OCI-LY7 (cell line): ENCODE measurements around the gene SSX4B. TPM values are rescaled to one million over a fixed set of nuclear protein-coding genes. Genes with fewer than 3 reads are reported as not detected.
"Not testable (repeated sequence)": the region's sequence is repeated elsewhere in the genome, so short reads cannot be mapped to it uniquely, and the experiment has no call there.

ENCODE experiments used
- BruUV-seq: library from RNA; stranded (reverse); fragments of 400-500 nt; replicated peaks from 2 replicates; lab custom pipeline; 2021; lab: Mats Ljungman, UMichigan
- CTCF ChIA-PET: fragments of 300-600 bp; sonication (Branson Sonifier 250); formaldehyde crosslinking; loops from one replicate; lab custom pipeline; 2022; ENCODE audit warnings: antibody characterized with exemption; ENCODE audit not compliant: unreplicated experiment; lab: Charles Lee
- POLR2A ChIA-PET: fragments of 300-600 bp; sonication (Branson Sonifier 250); formaldehyde crosslinking; loops from one replicate; lab custom pipeline; 2022; ENCODE audit warnings: antibody characterized with exemption; lab: Charles Lee
- DNase-seq: peaks from one replicate; pipeline ENCODE4 v3.0.0-alpha.2; 2015; ENCODE audit warnings: low spot score
- H2AFZ ChIP-seq: fragments of 200-600 bp; sonication (generic), shearing (Covaris generic); 2 replicates; pipeline ENCODE4 v1.6.1; 2014; ENCODE audit warnings: mild to moderate bottlenecking, antibody characterized with exemption, low read length, moderate library complexity
- H3K27ac ChIP-seq: fragments of 200-600 bp; sonication (generic); 2 replicates; pipeline ENCODE4 v1.5.1; 2014; ENCODE audit warnings: mixed run types, low read depth, mild to moderate bottlenecking, moderate library complexity, low read length, inconsistent platforms; ENCODE audit not compliant: poor library complexity, severe bottlenecking
- H3K36me3 ChIP-seq: fragments of 200-600 bp; sonication (generic); 2 replicates; pipeline ENCODE4 v1.6.1; 2014; ENCODE audit warnings: mild to moderate bottlenecking, antibody characterized with exemption, low read length, moderate library complexity, mixed read lengths; ENCODE audit not compliant: insufficient read depth
- H3K4me1 ChIP-seq: fragments of 200-600 bp; sonication (generic); 2 replicates; pipeline ENCODE4 v1.5.1; 2014; ENCODE audit warnings: mild to moderate bottlenecking, low read length; ENCODE audit not compliant: insufficient read depth, poor library complexity, severe bottlenecking
- H3K4me2 ChIP-seq: fragments of 200-600 bp; sonication (generic); 2 replicates; pipeline ENCODE4 v1.6.1; 2014; ENCODE audit warnings: mild to moderate bottlenecking, low read length
- H3K4me3 ChIP-seq: fragments of 200-600 bp; sonication (generic); 2 replicates; pipeline ENCODE4 v1.5.1; 2014; ENCODE audit warnings: mild to moderate bottlenecking, low read depth, low read length; ENCODE audit not compliant: poor library complexity, severe bottlenecking
- H3K79me2 ChIP-seq: fragments of 200-600 bp; sonication (generic); 2 replicates; pipeline ENCODE4 v1.6.1; 2016; ENCODE audit warnings: low read depth, mild to moderate bottlenecking, low read length, moderate library complexity, mixed read lengths; ENCODE audit not compliant: insufficient read depth
- H3K9me2 ChIP-seq: fragments of 200-600 bp; sonication (generic); 2 replicates; pipeline ENCODE4 v1.6.1; 2016; ENCODE audit warnings: mild to moderate bottlenecking, low read length, mixed read lengths; ENCODE audit not compliant: insufficient read depth
- H3K9me3 ChIP-seq: fragments of 200-600 bp; sonication (generic); 2 replicates; pipeline ENCODE4 v1.6.1; 2014; ENCODE audit warnings: mild to moderate bottlenecking, mixed run types, low read length, mixed read lengths
- H4K20me1 ChIP-seq: fragments of 200-600 bp; sonication (generic); 2 replicates; pipeline ENCODE4 v1.6.1; 2014; ENCODE audit warnings: mild to moderate bottlenecking, antibody characterized with exemption, low read length, moderate library complexity, mixed read lengths; ENCODE audit not compliant: insufficient read depth
- EZH2phosphoT487 ChIP-seq: fragments of 200-600 bp; sonication (generic); IDR thresholded peaks from 2 replicates; pipeline ENCODE4 v1.6.1; 2018; ENCODE audit warnings: low read depth, borderline replicate concordance, mild to moderate bottlenecking, mixed run types, antibody characterized with exemption, low read length, moderate library complexity, mixed read lengths
- intact Hi-C: fragments of 100-400 bp; cut with micrococcal nuclease; formaldehyde crosslinking; loops from one replicate; pipeline ENCODE4 v1.10.0; 2022; ENCODE audit not compliant: unreplicated experiment
- total RNA-seq, 2 experiments: library from RNA; depleted of rRNA in 1 of 2; stranded (reverse); fragments of >200 nt in 1 of 2; shearing (Covaris generic) in 1 of 2; gene quantifications; 2 replicates each; pipeline ENCODE4 v1.2.3, GENCODE V29; 2014 to 2022
- TF ChIP-seq, protein P1 (sequence below): fragments of 200-600 bp; sonication (generic); conservative IDR thresholded peaks from 2 replicates; pipeline ENCODE4 v1.5.1; 2014; ENCODE audit warnings: mild to moderate bottlenecking, antibody characterized with exemption, low read length, moderate library complexity, mixed read lengths

Gene SSX4B
- total RNA-seq, 2 experiments from 2014 or later = not detected

DNA sequence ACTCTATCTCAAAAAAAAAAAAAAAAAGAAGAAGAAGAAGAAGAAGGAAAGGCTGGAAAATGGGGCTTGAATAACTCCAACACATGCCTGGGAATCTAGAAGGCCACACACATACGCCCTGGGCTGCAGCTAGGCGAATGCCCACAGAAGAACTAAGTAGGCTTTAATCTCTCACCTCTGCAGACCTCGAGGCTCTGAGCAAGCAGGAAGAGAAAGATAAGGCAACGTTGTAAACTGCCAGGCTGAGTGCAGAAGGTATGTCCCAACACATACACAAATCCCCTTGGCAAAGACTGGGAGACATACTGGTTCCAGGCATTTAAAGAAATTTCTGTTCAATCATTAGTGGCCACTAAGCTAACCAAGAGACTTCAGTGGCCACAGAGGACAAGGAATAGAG, 39.9 kb upstream of the SSX4B start:
- Histone ChIP-seq H3K4me3 (no peak overlapping the region), H3K36me3 (no peaks in the 10 kb centered on the region), H3K4me1 (no peaks in the 10 kb centered on the region), H3K9me2 (no peaks in the 10 kb centered on the region), H3K79me2 (no peaks in the 10 kb centered on the region), H3K4me2 (no peak overlapping the region), H4K20me1 (no peaks in the 10 kb centered on the region), H2AFZ (no peak overlapping the region), H3K27ac (no peak overlapping the region), H3K9me3 (no peaks in the 10 kb centered on the region)
- POLR2A ChIA-PET = no interaction called here
- intact Hi-C loops = no loop called here
- TF ChIP-seq EZH2phosphoT487 = no peak
- TF ChIP-seq, protein P1, sequence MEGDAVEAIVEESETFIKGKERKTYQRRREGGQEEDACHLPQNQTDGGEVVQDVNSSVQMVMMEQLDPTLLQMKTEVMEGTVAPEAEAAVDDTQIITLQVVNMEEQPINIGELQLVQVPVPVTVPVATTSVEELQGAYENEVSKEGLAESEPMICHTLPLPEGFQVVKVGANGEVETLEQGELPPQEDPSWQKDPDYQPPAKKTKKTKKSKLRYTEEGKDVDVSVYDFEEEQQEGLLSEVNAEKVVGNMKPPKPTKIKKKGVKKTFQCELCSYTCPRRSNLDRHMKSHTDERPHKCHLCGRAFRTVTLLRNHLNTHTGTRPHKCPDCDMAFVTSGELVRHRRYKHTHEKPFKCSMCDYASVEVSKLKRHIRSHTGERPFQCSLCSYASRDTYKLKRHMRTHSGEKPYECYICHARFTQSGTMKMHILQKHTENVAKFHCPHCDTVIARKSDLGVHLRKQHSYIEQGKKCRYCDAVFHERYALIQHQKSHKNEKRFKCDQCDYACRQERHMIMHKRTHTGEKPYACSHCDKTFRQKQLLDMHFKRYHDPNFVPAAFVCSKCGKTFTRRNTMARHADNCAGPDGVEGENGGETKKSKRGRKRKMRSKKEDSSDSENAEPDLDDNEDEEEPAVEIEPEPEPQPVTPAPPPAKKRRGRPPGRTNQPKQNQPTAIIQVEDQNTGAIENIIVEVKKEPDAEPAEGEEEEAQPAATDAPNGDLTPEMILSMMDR = no peak
- BruUV-seq = no TSS peak
- DNase-seq = no peak
- CTCF ChIA-PET = no interaction called here

- no peak for DNase-seq
- TF ChIP-seq, protein P1 = no peak
- TF ChIP-seq EZH2phosphoT487 = no peak
- ChIA-PET POLR2A (no interaction called here), CTCF (no interaction called here)
- no peaks in the 10 kb centered on the region for H3K9me3 ChIP-seq
- no peak overlapping the region for H2AFZ ChIP-seq
- no peaks in the 10 kb centered on the region for H4K20me1 ChIP-seq
- no peaks in the 10 kb centered on the region for H3K36me3 ChIP-seq
- no peak overlapping the region for H3K4me3 ChIP-seq
- intact Hi-C loops = no loop called here
- H3K79me2 ChIP-seq = no peaks in the 10 kb centered on the region
- no peak overlapping the region for H3K4me2 ChIP-seq
- H3K4me1 ChIP-seq = no peaks in the 10 kb centered on the region
- no TSS peak for BruUV-seq
- H3K9me2 ChIP-seq = no peaks in the 10 kb centered on the region
- no peak overlapping the region for H3K27ac ChIP-seq
Measured at GRCh38 chrX:48450076-48450475, 38.3 kb upstream of the SSX4B start.

DNA sequence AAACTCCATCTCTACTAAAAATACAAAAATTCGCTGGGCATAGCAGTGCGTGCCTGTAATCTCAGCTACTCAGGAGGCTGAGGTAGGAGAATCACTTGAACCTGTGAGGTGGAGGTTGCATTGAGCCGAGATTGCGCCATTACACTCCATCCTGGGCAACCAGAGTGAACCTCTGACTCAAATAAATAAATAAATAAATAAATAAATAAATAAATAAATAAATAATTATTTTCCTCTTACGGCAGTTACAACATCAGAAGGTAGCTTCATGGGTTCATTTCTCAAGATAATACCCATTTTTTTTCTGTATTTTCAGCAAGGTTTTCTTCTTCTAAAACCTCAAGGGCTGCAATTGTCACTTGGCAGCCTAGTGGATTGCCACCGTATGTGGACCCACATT, 35.4 kb upstream of the SSX4B start:
- POLR2A ChIA-PET, H3K9me3 ChIP-seq, H3K4me2 ChIP-seq, H2AFZ ChIP-seq, H4K20me1 ChIP-seq, H3K4me3 ChIP-seq, CTCF ChIA-PET, intact Hi-C loops, DNase-seq, H3K4me1 ChIP-seq, H3K9me2 ChIP-seq, H3K79me2 ChIP-seq, H3K27ac ChIP-seq, BruUV-seq, H3K36me3 ChIP-seq: not testable (repeated sequence)

DNA sequence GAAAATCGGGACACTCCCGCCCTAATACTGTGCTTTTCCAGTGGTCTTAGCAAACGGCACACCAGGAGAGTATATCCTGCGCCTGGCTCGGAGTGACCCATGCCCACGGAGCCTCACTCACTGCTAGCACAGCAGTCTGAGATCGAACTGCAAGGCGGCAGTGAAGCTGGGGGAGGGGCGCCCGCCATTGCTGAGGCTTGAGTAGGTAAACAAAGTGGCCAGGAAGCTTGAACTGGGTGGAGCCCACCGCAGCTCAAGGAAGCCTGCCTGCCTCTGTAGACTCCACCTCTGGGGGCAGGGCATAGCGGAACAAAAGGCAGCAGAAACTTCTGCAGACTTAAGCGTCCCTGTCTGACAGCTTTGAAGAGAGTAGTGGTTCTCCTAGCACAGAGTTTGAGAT, 22.0 kb upstream of the SSX4B start:
- H2AFZ ChIP-seq, H4K20me1 ChIP-seq, H3K79me2 ChIP-seq, BruUV-seq, intact Hi-C loops, H3K4me1 ChIP-seq, POLR2A ChIA-PET, H3K4me2 ChIP-seq, CTCF ChIA-PET, H3K36me3 ChIP-seq, H3K4me3 ChIP-seq, DNase-seq, H3K9me2 ChIP-seq, H3K27ac ChIP-seq, H3K9me3 ChIP-seq: not testable (repeated sequence)

DNA sequence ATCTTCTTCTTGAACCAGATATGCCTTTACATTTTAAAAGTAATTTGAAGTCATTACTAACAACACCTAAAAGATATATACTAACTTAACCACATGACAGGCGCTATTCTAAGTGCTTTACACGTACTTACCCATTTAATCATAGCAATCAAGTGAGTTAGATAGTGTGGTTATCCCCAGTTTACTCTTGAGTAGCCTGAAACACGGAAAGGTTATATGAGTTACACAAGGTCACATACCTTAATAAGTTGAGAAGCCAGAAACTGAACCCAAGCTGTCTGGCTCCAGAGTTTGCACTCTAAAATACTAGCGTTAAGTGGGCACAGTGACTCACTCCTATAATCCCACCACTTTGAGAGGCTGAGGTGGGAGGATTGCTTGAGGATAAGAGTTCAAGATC, 18.4 kb upstream of the SSX4B start:
- CTCF ChIA-PET, intact Hi-C loops, BruUV-seq: not testable (repeated sequence)

More for the DNA sequence above, 18.4 kb upstream of the SSX4B start:
- POLR2A ChIA-PET, H3K4me2 ChIP-seq, H4K20me1 ChIP-seq, H3K27ac ChIP-seq, H2AFZ ChIP-seq, H3K4me3 ChIP-seq, H3K4me1 ChIP-seq, H3K9me2 ChIP-seq, DNase-seq, H3K36me3 ChIP-seq, H3K79me2 ChIP-seq, H3K9me3 ChIP-seq: not testable (repeated sequence)
